ENCODE results near the gene AIG1. TPM values are rescaled to one million over a fixed set of nuclear protein-coding genes. Genes with fewer than 3 reads are reported as not detected.
A peak's percentile ranks its signal among the peaks of the same experiment; 100 is the strongest.

AIG1 gene
- total and polyA plus RNA-seq, 2 donors from 2014 or later = 57.3 to 146 TPM

DNA sequence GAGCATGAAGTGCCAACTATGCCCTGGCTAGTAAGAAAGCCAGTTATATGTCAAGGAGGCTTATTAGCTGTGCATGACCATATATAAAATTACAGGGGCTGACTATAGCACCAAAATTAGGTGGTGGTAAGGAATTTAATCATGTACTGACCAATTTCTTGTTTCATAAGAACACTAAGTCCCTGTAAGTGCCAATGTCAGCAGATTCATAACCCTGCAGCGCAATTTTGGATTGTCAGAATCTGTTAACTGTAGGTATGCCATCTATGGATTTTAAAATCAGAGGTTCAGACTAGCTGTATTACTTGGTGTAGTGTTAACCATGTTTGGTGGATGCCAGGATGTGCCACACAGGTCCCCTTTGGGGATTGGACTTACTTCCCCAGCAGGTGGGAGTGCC lies 207.8 kb downstream of the AIG1 start:
- intact Hi-C loops (cut with DNase I) = no loop called here

GRCh38 chr6:143270026-143270425 lies 209.3 kb downstream of the AIG1 start:
- H3K27me3 ChIP-seq (ENCODE audit: control insufficient read depth, insufficient read depth, low read length) = no peaks in the 10 kb centered on the region
- no peaks in the 10 kb centered on the region for H3K4me1 ChIP-seq (ENCODE audit: control insufficient read depth in 2 of 3, insufficient read depth in 2 of 3, low read depth in 1 of 3, low read length in 3 of 3)
- TF ChIP-seq, protein P1, sequence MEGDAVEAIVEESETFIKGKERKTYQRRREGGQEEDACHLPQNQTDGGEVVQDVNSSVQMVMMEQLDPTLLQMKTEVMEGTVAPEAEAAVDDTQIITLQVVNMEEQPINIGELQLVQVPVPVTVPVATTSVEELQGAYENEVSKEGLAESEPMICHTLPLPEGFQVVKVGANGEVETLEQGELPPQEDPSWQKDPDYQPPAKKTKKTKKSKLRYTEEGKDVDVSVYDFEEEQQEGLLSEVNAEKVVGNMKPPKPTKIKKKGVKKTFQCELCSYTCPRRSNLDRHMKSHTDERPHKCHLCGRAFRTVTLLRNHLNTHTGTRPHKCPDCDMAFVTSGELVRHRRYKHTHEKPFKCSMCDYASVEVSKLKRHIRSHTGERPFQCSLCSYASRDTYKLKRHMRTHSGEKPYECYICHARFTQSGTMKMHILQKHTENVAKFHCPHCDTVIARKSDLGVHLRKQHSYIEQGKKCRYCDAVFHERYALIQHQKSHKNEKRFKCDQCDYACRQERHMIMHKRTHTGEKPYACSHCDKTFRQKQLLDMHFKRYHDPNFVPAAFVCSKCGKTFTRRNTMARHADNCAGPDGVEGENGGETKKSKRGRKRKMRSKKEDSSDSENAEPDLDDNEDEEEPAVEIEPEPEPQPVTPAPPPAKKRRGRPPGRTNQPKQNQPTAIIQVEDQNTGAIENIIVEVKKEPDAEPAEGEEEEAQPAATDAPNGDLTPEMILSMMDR (IDR thresholded peaks at IDR 0.05; ENCODE audit: borderline replicate concordance, extremely low read depth, insufficient read depth) = no peak
- H3K9me3 ChIP-seq (ENCODE audit: control insufficient read depth in 2 of 3, insufficient read depth in 1 of 3, low read length in 3 of 3) = no peaks in the 10 kb centered on the region
- H3K4me3 ChIP-seq (ENCODE audit: low read length in 3 of 3) = no peak overlapping the region
- no peak for DNase-seq
- no peak overlapping the region for H3K9ac ChIP-seq (ENCODE audit: low read length in 3 of 3)
- H3K27ac ChIP-seq (ENCODE audit: low read depth in 2 of 2, low read length in 2 of 2) = no peak overlapping the region
- intact Hi-C loops (cut with DNase I) = no loop called here
- H3K36me3 ChIP-seq (ENCODE audit: control insufficient read depth in 2 of 3, insufficient read depth in 3 of 3, low read length in 3 of 3) = no peaks in the 10 kb centered on the region
- FAIRE-seq = no peak

More for the DNA sequence above, 207.8 kb downstream of the AIG1 start:
- FAIRE-seq (no peak), DNase-seq (no peak)
- Histone ChIP-seq H3K27ac (ENCODE audit: low read depth in 2 of 2, low read length in 2 of 2) (no peak overlapping the region), H3K4me1 (ENCODE audit: control insufficient read depth in 2 of 3, insufficient read depth in 2 of 3, low read depth in 1 of 3, low read length in 3 of 3) (no peaks in the 10 kb centered on the region), H3K9ac (ENCODE audit: low read length in 3 of 3) (no peak overlapping the region), H3K27me3 (ENCODE audit: control insufficient read depth, insufficient read depth, low read length) (no peaks in the 10 kb centered on the region), H3K36me3 (ENCODE audit: control insufficient read depth in 2 of 3, insufficient read depth in 3 of 3, low read length in 3 of 3) (no peaks in the 10 kb centered on the region), H3K4me3 (ENCODE audit: low read length in 3 of 3) (no peak overlapping the region), H3K9me3 (ENCODE audit: control insufficient read depth in 2 of 3, insufficient read depth in 1 of 3, low read length in 3 of 3) (no peaks in the 10 kb centered on the region)
- TF ChIP-seq, protein P1 (IDR thresholded peaks at IDR 0.05; ENCODE audit: borderline replicate concordance, extremely low read depth, insufficient read depth) = no peak

DNA sequence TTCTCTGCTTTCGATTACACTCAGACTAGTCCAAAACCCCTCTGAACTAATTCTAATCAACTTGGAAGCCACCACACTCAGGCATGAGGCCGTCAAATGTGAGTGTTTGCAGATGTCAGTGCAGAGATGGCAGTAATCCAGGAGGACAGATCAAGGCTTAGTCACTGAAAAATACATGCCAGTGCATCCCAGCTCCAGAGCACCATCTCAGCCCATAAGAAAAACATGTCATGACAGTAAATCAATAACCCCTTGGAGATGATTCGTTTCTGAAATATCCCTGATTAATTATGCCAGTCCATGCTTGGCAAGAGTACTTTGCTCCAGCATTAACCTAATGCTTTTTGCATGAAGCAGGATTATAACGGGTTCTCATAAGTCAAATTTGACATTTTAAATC lies 210.3 kb downstream of the AIG1 start:
- no peak overlapping the region for H3K27ac ChIP-seq (ENCODE audit: low read depth in 2 of 2, low read length in 2 of 2)
- H3K9ac ChIP-seq (ENCODE audit: low read length in 3 of 3) = no peak overlapping the region
- no peaks in the 10 kb centered on the region for H3K36me3 ChIP-seq (ENCODE audit: control insufficient read depth in 2 of 3, insufficient read depth in 3 of 3, low read length in 3 of 3)
- H3K4me3 ChIP-seq (ENCODE audit: low read length in 3 of 3) = no peak overlapping the region
- H3K27me3 ChIP-seq (ENCODE audit: control insufficient read depth, insufficient read depth, low read length) = no peaks in the 10 kb centered on the region
- no peak for FAIRE-seq
- no peaks in the 10 kb centered on the region for H3K4me1 ChIP-seq (ENCODE audit: control insufficient read depth in 2 of 3, insufficient read depth in 2 of 3, low read depth in 1 of 3, low read length in 3 of 3)
- H3K9me3 ChIP-seq (ENCODE audit: control insufficient read depth in 2 of 3, insufficient read depth in 1 of 3, low read length in 3 of 3) = no peaks in the 10 kb centered on the region
- intact Hi-C loops (cut with DNase I) = no loop called here
- TF ChIP-seq, protein P1 (IDR thresholded peaks at IDR 0.05; ENCODE audit: borderline replicate concordance, extremely low read depth, insufficient read depth) = no peak
- DNase-seq = peak in 3 of 5 donors; percentile 13 to 51 (median 27)

GRCh38 chr6:143276436-143276835 lies 215.7 kb downstream of the AIG1 start:
- TF ChIP-seq, protein P1 (IDR thresholded peaks at IDR 0.05; ENCODE audit: borderline replicate concordance, extremely low read depth, insufficient read depth) = no peak
- FAIRE-seq = no peak
- Histone ChIP-seq H3K36me3 (ENCODE audit: control insufficient read depth in 2 of 3, insufficient read depth in 3 of 3, low read length in 3 of 3) (no peaks in the 10 kb centered on the region), H3K4me1 (ENCODE audit: control insufficient read depth in 2 of 3, insufficient read depth in 2 of 3, low read depth in 1 of 3, low read length in 3 of 3) (no peaks in the 10 kb centered on the region), H3K27ac (ENCODE audit: low read depth in 2 of 2, low read length in 2 of 2) (no peak overlapping the region), H3K27me3 (ENCODE audit: control insufficient read depth, insufficient read depth, low read length) (no peaks in the 10 kb centered on the region), H3K9me3 (ENCODE audit: control insufficient read depth in 2 of 3, insufficient read depth in 1 of 3, low read length in 3 of 3) (no peaks in the 10 kb centered on the region), H3K9ac (ENCODE audit: low read length in 3 of 3) (no peak overlapping the region), H3K4me3 (ENCODE audit: low read length in 3 of 3) (no peak overlapping the region)
- no peak for DNase-seq
- intact Hi-C loops (cut with DNase I) = no loop called here
